Erythroblast (primary cell): ENCODE measurements around the gene DNAJB14.

ENCODE experiments used
- GATA1 ChIP-seq: IDR thresholded peaks from 2 replicates; pipeline ENCODE4 v1.6.1; 2011; ENCODE audit warnings: low read depth, mild to moderate bottlenecking, control low read depth, low read length, moderate library complexity
- POLR2A ChIP-seq: IDR thresholded peaks from 2 replicates; pipeline ENCODE4 v1.6.1; 2011; ENCODE audit warnings: mild to moderate bottlenecking, low read length

DNA sequence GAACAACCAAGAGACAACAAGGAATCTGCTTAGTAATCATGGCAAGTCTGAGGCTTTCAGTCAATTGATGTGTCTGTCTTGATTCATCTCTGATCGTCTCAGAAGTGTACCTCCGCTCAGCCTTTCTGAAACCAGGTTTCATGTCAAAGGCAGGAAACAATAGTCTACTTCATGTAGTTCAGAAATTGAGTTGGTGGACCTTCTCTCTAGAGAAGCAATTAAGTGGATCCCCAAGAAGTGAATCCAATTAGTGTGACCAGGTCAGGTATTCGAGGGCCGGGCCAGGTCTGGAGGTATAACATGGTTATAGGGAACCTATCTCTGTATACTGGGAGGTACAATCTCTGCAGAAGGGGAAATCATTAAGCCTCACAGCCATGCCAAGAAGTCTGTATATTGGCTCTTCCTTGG is 97.8 kb downstream of the DNAJB14 start:
- TF ChIP-seq POLR2A, result no peak
- TF ChIP-seq GATA1, result no peak
